Brain microvascular endothelial cell (primary cell): ENCODE measurements around the gene LRP6.
A peak's percentile ranks its signal among the peaks of the same experiment; 100 is the strongest.

Source experiments
- DNase-seq: peaks from one replicate; pipeline ENCODE4 v3.0.0-alpha.2; 2020
- H3K27ac ChIP-seq: fragments of 250-450 bp; sonication (Bioruptor Pico); 2 replicates; pipeline ENCODE4 v1.5.1; 2020; ENCODE audit warnings: mild to moderate bottlenecking, moderate library complexity
- H3K27me3 ChIP-seq: fragments of 250-450 bp; sonication (Bioruptor Pico); replicated peaks from 2 replicates; pipeline ENCODE4 v1.5.1; 2020; ENCODE audit warnings: mild to moderate bottlenecking
- H3K36me3 ChIP-seq: fragments of 250-450 bp; sonication (Bioruptor Pico); replicated peaks from 2 replicates; pipeline ENCODE4 v1.5.1; 2020; ENCODE audit warnings: mild to moderate bottlenecking
- H3K4me3 ChIP-seq: 2 replicates; pipeline ENCODE4 v1.5.1; 2011; ENCODE audit warnings: low read depth, mild to moderate bottlenecking, control low read depth, low read length, moderate library complexity
- in situ Hi-C: cut with HindIII; loops from 2 replicates; pipeline ENCODE4 v1.10.0; 2017; ENCODE audit warnings: low sequenced_read_pairs, low pct_ligation_motif_present
- TF ChIP-seq, protein P1 (sequence below): IDR thresholded peaks from 2 replicates; pipeline ENCODE4 v1.5.1; 2011; ENCODE audit warnings: low read depth, mild to moderate bottlenecking, moderate library complexity, low read length, control low read depth, inconsistent platforms; ENCODE audit errors: missing control alignments

The LRP6 gene

DNA sequence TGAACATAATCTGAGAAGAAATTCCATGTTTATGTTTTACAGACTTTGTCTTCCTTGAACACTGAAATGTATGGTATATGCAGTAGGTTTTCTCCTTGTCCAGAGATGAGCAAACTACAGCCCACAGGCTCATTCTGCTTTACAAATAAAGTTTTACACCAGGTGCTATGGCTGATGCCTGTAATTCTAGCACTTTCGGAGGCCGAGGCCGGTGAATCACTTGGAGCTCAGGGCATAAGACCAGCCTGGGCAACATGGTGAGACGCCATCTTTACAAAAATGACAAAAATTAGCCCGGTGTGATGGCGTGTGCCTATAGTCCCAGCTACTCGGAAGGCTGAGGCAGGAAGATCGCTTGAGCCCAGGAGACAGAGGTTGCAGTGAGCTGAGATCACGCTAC is 64.7 kb downstream of the LRP6 start:
- H3K36me3 ChIP-seq = no peaks in the 10 kb centered on the region
- in situ Hi-C loops = no loop called here
- TF ChIP-seq, protein P1, sequence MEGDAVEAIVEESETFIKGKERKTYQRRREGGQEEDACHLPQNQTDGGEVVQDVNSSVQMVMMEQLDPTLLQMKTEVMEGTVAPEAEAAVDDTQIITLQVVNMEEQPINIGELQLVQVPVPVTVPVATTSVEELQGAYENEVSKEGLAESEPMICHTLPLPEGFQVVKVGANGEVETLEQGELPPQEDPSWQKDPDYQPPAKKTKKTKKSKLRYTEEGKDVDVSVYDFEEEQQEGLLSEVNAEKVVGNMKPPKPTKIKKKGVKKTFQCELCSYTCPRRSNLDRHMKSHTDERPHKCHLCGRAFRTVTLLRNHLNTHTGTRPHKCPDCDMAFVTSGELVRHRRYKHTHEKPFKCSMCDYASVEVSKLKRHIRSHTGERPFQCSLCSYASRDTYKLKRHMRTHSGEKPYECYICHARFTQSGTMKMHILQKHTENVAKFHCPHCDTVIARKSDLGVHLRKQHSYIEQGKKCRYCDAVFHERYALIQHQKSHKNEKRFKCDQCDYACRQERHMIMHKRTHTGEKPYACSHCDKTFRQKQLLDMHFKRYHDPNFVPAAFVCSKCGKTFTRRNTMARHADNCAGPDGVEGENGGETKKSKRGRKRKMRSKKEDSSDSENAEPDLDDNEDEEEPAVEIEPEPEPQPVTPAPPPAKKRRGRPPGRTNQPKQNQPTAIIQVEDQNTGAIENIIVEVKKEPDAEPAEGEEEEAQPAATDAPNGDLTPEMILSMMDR = no peak

DNA sequence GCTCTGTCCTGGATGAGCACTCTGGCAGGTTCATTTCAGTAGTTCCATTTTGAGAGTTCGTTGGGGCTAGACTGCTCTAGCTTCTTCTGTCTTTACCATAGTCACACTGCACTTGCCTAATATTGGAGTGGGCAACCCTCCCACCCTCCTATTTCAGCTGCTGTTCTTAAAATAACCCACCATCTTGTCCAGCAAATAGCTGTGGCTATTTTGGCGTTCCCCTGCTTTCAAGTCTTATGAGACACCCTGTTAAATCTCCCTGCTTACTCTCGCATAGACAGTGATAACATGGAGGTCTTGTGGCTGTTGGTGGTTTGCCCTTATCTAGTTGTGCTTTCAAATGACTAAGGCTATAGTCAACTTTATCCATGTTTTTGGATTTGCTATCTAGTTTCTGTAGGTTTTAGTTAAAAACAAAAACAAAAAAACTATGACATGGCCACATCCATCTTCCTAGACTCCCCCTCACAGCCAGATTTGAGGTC is 65.5 kb downstream of the LRP6 start:
- no peaks in the 10 kb centered on the region for H3K36me3 ChIP-seq
- H3K27ac ChIP-seq = no peak overlapping the region
- TF ChIP-seq, protein P1 = no peak
- H3K27me3 ChIP-seq = no peaks in the 10 kb centered on the region
- DNase-seq = peak; percentile 69
- in situ Hi-C loops = no loop called here
- no peak overlapping the region for H3K4me3 ChIP-seq

More for the DNA sequence above, 64.7 kb downstream of the LRP6 start:
- no peak overlapping the region for H3K4me3 ChIP-seq
- DNase-seq = no peak
- H3K27me3 ChIP-seq = no peaks in the 10 kb centered on the region
- no peak overlapping the region for H3K27ac ChIP-seq

DNA sequence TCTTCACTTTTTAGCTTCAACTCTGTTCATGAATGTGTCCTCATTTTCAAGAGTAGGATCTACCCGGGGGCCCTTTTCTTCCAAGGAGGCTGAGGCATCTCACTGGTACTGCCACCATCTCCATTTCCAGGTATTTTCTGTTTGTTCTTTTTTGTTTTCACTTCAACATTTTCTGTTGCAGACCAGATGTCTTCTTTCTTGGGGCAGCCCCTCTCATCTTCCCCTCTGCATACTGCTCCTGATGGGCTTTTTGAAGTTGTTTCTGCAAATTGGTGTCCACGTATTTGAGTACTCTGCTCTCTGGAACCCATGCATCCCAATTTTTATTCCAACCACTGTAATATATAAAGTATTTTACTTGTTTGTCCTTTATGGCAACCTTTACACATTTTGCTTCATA is 66.5 kb downstream of the LRP6 start:
- TF ChIP-seq, protein P1 = no peak
- no peak overlapping the region for H3K27ac ChIP-seq
- in situ Hi-C loops = no loop called here
- no peaks in the 10 kb centered on the region for H3K36me3 ChIP-seq
- no peak for DNase-seq
- no peak overlapping the region for H3K4me3 ChIP-seq
- H3K27me3 ChIP-seq = no peaks in the 10 kb centered on the region

DNA sequence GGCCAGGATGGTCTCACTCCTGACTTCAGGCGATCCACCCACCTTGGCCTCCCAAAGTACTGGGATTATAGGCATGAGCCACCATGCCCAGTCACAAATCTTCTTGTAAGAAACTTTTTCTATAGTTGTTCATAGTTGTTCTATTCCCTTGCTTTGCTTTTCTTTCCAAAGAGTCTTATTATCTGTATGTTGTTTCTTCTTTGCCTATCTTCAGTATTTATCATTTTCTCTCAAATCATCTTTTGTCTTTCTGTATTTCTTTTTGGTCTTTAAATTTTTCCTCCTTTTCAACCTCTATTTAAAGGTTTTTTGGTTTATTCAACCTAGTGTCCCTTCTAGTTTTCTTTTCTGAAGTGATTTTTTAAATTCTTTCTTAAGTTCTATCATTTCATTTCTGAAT is 68.7 kb downstream of the LRP6 start:
- in situ Hi-C loops = no loop called here
- no peaks in the 10 kb centered on the region for H3K36me3 ChIP-seq
- H3K4me3 ChIP-seq = no peak overlapping the region
- TF ChIP-seq, protein P1 = no peak
- no peak overlapping the region for H3K27ac ChIP-seq
- no peak for DNase-seq
- H3K27me3 ChIP-seq = no peaks in the 10 kb centered on the region

DNA sequence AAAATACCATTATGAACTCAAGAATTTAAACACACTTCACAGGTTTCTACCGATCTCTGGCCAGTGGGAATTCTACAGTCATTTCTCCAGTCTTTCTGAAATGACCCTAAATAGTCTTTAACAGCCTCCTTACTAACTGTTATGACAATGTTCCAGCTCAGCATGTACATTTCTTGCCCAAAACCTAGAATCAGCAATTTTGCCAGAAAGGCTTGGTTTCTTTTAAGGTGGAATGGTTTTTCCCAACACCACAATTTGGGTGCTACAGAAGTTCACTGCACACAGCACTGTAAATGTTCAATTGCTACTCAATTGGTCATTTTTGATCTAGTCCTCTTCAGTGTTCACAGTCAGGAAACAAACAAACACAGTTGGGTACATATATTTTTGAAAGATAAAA is 69.7 kb downstream of the LRP6 start:
- H3K27me3 ChIP-seq = no peaks in the 10 kb centered on the region
- TF ChIP-seq, protein P1 = no peak
- no peak overlapping the region for H3K27ac ChIP-seq
- no peak for DNase-seq
- in situ Hi-C loops = no loop called here
- H3K4me3 ChIP-seq = no peak overlapping the region
- no peaks in the 10 kb centered on the region for H3K36me3 ChIP-seq

DNA sequence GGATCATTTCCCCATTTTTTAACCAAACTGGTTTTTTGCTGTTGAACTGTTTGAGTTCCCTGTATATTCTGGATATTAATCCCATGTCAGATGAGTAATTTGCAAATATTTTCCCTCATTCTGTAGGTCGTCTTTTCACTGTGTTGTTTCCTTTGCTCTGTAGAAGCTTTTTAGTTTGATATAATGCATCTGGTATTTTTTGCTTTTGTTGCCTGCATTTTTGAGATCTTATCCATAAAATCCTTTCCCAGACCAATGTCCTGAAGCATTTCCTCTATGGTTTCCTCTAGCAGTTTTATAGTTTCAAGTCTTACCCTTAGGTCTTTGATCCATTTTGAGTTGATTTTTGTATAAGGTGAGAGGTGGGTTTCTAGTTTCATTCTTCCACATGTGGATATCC is 71.3 kb downstream of the LRP6 start:
- Histone ChIP-seq H3K4me3 (no peak overlapping the region), H3K27me3 (no peaks in the 10 kb centered on the region), H3K36me3 (no peaks in the 10 kb centered on the region), H3K27ac (no peak overlapping the region)
- TF ChIP-seq, protein P1 = no peak
- no peak for DNase-seq
- in situ Hi-C loops = no loop called here
